HepG2 (cell line): ENCODE measurements around the gene UBE2N. TPM values are rescaled to one million over a fixed set of nuclear protein-coding genes. Genes with fewer than 3 reads are reported as not detected.

ENCODE experiments used
- BCLAF1 ChIP-seq: fragments of 450-650 bp; IDR thresholded peaks from 2 replicates; pipeline ENCODE4 v1.6.1; 2017; ENCODE audit warnings: mild to moderate bottlenecking
- HINFP ChIP-seq: sonication (generic); formaldehyde crosslinking; IDR thresholded peaks from 2 replicates; pipeline ENCODE4 v1.4.0; 2020; ENCODE audit warnings: low read depth, mild to moderate bottlenecking, missing genetic modification reagents
- HNRNPK ChIP-seq: fragments of 200-400 bp; formaldehyde crosslinking; IDR thresholded peaks from 2 replicates; pipeline ENCODE4 v1.6.1; 2018; ENCODE audit warnings: low read length, low read depth, moderate library complexity, mild to moderate bottlenecking; ENCODE audit not compliant: poor library complexity, severe bottlenecking
- KLF15 ChIP-seq: sonication (generic); formaldehyde crosslinking; IDR thresholded peaks from 2 replicates; pipeline ENCODE4 v1.8.1; 2023; ENCODE audit warnings: borderline replicate concordance, mild to moderate bottlenecking, inconsistent platforms, missing genetic modification reagents, mixed read lengths
- NCOA2 ChIP-seq: sonication (generic); formaldehyde crosslinking; IDR thresholded peaks from 2 replicates; pipeline ENCODE4 v1.8.0; 2022; ENCODE audit warnings: inconsistent platforms
- SKIL ChIP-seq: sonication (generic); formaldehyde crosslinking; IDR thresholded peaks from 2 replicates; pipeline ENCODE4 v1.8.0; 2022; ENCODE audit warnings: missing genetic modification reagents, mild to moderate bottlenecking, moderate library complexity, borderline replicate concordance
- SPEN ChIP-seq: sonication (generic); formaldehyde crosslinking; IDR thresholded peaks from 2 replicates; pipeline ENCODE4 v1.5.1; 2020; ENCODE audit warnings: low read depth, mild to moderate bottlenecking, missing genetic modification reagents
- WIZ ChIP-seq: sonication (generic); formaldehyde crosslinking; IDR thresholded peaks from 2 replicates; pipeline ENCODE4 v1.5.1; 2020; ENCODE audit warnings: mild to moderate bottlenecking, missing genetic modification reagents
- ZFP82 ChIP-seq: sonication (generic); formaldehyde crosslinking; IDR thresholded peaks from 2 replicates; pipeline ENCODE4 v1.5.1; 2020; ENCODE audit warnings: mild to moderate bottlenecking, missing genetic modification reagents, borderline replicate concordance
- ZNF430 ChIP-seq: sonication (generic); formaldehyde crosslinking; IDR thresholded peaks from 2 replicates; pipeline ENCODE4 v1.9.0; 2021; ENCODE audit warnings: mild to moderate bottlenecking, missing genetic modification reagents
- ZNF44 ChIP-seq: sonication (generic); formaldehyde crosslinking; IDR thresholded peaks from 2 replicates; pipeline ENCODE4 v1.5.1; 2020; ENCODE audit warnings: mild to moderate bottlenecking, missing genetic modification reagents
- ZNF574 ChIP-seq: sonication (generic); formaldehyde crosslinking; IDR thresholded peaks from 2 replicates; pipeline ENCODE4 v1.4.0; 2020; ENCODE audit warnings: missing genetic modification reagents
- ZSCAN25 ChIP-seq: sonication (generic); formaldehyde crosslinking; IDR thresholded peaks from 2 replicates; pipeline ENCODE4 v1.8.0; 2022; ENCODE audit warnings: mild to moderate bottlenecking, missing genetic modification reagents
- polyA plus RNA-seq, 8 experiments: library from polyadenylated mRNA; depleted of rRNA in 3 of 8; stranded (reverse) in 7 of 8; unstranded in 1 of 8; fragments of >200 nt; fragmentation: Illumina TruSeq in 4 of 8; extraction: Trizol in 4 of 8; gene quantifications; 2 replicates each; pipeline versions ENCODE4 v1.2.1 to v1.2.3, GENCODE V29; 2011 to 2016; ENCODE audit warnings: low read depth in 4 of 8, missing spikeins in 1 of 8, mixed read lengths in 1 of 8; ENCODE audit not compliant: insufficient read depth in 1 of 8
- total RNA-seq, 5 experiments: library from RNA; depleted of rRNA; stranded (reverse); fragments of >200 nt; fragmentation: Illumina TruSeq; extraction: Trizol; gene quantifications; 2 replicates each; pipeline ENCODE4 v1.2.3, GENCODE V29; 2016; ENCODE audit warnings: low read depth in 1 of 5
- TF ChIP-seq, protein P1 (sequence below): sonication (generic); formaldehyde crosslinking; IDR thresholded peaks from 2 replicates; pipeline ENCODE4 v1.8.1; 2023; ENCODE audit warnings: mild to moderate bottlenecking, inconsistent platforms, moderate library complexity, missing genetic modification reagents, borderline replicate concordance
- TF ChIP-seq, protein P2 (sequence below): IDR thresholded peaks from 2 replicates; pipeline ENCODE4 v1.6.1; 2018; ENCODE audit warnings: missing genetic modification reagents, mild to moderate bottlenecking, missing compliant biosample characterization

UBE2N gene
- total and polyA plus RNA-seq, 2 of the 13 experiments (the other 11 are each of a cell fraction or from before 2014, with no cell fraction given): 188 to 197 TPM

DNA sequence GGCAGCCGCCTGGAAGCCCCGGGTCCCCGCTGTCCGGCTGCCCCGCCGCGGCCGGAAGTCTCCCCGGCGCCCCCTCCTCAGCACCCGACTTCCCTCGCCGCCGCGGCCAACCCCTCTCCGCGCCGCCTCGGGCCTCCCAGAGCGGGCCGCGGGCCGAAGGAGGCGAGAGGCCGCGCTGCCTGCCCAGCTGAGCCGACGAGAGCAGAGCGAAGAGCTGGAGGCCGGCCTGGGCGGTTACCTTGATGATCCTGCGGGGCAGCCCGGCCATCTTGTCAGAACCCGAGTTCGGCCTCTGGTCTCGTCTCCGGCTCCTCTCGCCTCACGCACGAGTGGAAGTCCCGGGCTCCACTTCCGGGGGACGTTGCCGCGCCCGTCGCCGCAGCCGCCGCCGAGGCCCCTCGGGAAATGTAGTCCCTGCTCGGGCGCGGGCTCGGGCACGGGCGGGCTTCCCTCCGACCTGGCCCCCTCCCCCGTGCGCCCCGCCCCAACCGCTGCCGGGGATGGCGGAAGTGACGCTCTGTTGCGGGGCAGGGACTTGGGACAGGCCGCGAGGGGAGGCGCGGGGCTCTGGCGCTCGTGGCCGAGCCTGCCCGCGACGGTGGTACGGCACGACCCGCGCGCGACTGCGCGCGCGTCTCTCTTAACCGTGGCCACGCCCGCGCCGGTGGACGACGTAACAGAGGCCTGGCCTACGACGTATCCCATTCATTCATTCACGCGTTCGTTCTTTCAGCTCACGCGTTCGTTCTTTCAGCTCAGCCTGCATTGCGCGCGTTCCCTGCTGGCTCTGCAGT is at the start of gene UBE2N (continued):
- TF ChIP-seq KLF15 (CRISPR knock-in tag) (peak; percentile 19; the same call in 1 of the 2 replicates), BCLAF1 (no peak), HNRNPK (peak; percentile 10), NCOA2 (CRISPR knock-in tag) (peak; percentile 40; the same call in 1 of the 2 replicates), HINFP (peak; percentile 58; the same call in 1 of the 2 replicates), ZNF430 (CRISPR knock-in tag) (peak; percentile 75; the same call in 1 of the 2 replicates), ZFP82 (peak; percentile 52), ZSCAN25 (CRISPR knock-in tag) (peak; percentile 20; the same call in 1 of the 2 replicates), WIZ (CRISPR knock-in tag) (peak; percentile 87; the same call in 1 of the 2 replicates), SPEN (CRISPR knock-in tag) (peak; percentile 86), SKIL (CRISPR knock-in tag) (peak; percentile 18; the same call in 1 of the 2 replicates), ZNF574 (peak; percentile 92), ZNF44 (no peak)
- TF ChIP-seq, protein P1, sequence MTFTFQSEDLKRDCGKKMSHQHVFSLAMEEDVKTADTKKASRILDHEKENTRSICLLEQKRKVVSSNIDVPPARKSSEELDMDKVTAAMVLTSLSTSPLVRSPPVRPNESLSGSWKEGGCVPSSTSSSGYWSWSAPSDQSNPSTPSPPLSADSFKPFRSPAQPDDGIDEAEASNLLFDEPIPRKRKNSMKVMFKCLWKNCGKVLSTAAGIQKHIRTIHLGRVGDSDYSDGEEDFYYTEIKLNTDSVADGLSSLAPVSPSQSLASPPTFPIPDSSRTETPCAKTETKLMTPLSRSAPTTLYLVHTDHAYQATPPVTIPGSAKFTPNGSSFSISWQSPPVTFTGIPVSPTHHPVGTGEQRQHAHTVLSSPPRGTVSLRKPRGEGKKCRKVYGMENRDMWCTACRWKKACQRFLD (CRISPR knock-in tag): no peak; the same call in 1 of the 2 replicates
- TF ChIP-seq, protein P2, sequence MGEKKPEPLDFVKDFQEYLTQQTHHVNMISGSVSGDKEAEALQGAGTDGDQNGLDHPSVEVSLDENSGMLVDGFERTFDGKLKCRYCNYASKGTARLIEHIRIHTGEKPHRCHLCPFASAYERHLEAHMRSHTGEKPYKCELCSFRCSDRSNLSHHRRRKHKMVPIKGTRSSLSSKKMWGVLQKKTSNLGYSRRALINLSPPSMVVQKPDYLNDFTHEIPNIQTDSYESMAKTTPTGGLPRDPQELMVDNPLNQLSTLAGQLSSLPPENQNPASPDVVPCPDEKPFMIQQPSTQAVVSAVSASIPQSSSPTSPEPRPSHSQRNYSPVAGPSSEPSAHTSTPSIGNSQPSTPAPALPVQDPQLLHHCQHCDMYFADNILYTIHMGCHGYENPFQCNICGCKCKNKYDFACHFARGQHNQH (CRISPR knock-in tag): peak; percentile 81; the same call in 1 of the 2 replicates
